CD4-positive, alpha-beta T cell treated with Interleukin-21 for 1 hour (primary cell): ENCODE measurements around the gene ADM2.

Source experiments
- DNase-seq: peaks from one replicate; pipeline ENCODE4 v3.0.0-alpha.2; 2020

The ADM2 gene

DNA sequence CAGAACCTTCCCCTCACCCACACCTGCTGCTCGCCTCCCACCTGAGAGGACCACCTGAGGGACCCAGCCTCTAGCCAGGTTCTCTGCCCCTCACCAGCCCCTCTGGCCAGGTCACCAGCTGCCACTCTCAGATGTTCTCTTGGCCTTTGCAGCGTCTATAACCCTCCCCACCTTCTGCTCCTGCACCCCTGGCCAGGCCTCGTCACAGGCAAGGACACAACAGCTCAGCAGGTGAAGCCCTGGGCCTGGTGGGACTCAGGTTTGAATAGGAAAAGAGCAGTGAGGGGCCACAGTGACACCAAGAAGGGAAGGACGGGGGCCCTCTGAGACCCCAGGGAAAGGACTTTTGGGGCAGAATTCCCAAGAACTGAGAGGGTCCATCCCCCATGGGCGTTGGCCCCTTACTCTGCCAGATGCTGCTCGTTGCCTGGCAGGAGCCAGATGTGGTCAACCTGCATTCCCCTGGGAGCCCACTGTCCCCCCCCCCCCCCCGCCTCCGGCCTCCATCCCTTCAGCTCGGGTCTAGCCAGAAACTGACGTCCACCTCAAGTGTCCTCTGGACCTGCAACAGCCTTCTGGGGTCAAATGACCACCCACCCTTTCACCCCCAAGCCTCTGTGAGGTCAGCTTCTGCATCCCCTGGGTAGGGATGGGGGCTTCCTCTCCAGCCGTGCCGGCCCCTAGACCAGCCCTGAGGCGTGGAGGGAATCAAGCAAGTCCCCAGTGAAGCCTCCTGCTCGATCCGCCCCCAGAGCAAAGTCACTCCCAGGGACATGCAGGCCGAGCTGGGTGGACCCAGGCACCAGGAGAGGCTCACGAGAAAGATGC, 35.2 kb upstream of the ADM2 start:
- no peak for DNase-seq

DNA sequence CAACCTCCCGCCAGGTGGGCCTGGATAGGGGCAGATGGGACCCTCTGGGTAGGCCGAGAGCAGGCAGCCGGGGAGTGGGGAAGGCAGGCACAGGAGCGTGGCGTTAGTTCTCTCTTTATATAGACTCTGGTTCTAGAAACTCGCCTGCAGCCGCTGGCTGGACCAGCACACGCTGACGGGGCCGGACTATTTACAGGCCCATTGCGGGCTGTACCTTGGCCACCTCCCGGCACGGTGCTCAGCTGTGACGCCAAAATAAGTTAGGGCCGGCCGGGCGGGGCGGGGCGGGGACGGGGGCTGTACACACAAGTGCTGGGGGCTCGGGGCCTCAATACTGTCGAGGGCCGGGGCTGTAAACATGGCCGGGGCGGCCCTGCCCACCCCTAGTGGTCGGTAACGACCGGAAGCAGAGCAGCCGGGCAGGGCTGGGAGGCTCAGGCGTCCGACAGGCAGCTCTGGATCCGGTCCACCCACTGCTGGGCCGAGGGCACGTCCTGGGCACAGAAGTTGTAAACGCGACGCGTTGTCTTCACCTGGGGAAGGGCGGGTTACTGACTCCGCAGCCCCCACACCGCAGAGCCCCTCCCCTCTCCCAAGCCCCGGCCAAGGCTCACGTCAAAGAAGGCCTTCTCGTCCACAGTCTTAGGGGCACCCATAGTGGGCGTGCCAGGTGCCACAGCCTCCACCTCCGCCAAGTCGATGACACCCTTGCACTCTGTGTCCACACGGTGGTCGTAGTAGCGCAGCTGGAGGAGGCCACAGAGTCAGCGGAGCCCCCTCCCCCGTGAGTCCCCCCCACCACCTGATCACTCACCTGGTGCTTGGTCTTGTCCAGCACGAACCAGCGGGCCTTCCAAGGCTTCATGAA, 34.4 kb upstream of the ADM2 start:
- no peak for DNase-seq

DNA sequence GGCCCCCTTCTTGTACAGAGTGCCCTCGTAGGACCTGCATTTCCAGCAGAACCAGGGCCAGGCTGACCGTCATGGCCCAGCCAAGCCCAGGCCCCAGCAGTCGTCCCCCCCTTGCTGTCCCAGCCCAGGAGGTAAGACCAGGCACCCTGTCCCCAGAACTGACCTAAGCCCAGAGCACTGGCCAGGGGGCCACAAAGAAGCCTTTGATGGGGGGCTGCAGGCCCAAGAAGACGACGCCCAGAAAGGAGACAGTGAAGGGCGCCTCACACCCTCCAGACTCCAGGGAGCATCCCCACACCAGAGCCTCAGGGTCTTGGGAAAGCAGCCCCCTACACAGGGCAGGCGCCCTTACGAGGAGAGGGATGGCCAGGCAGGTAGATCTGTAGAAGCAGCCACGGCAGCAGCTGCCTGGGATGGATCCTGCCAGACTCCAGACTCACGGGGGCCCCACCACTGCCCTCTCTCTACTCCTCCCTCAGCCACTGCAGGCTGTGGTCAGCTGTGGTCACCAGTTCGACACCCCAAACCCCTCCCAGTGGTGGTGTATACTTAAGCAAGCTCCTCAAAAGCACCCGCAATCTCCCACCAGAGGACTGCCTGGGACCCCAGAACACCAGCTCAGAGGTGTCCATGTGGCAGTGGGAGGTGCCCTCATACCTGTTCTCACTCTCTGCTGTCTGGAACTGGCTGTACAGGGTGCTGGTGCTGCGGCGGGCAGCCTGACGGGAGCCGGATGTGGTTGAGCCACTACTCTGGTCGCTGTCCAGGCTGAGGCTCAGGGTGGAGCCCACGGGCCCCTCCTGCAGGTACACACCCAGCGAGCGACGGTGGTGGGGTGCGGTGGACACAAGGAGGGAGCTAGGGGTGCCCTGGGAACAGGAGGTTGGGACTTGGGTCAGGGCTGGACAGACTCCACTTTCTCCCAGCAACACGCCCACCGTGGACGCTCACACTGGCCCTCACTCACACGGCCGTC, 33.5 kb upstream of the ADM2 start:
- DNase-seq: no peak

DNA sequence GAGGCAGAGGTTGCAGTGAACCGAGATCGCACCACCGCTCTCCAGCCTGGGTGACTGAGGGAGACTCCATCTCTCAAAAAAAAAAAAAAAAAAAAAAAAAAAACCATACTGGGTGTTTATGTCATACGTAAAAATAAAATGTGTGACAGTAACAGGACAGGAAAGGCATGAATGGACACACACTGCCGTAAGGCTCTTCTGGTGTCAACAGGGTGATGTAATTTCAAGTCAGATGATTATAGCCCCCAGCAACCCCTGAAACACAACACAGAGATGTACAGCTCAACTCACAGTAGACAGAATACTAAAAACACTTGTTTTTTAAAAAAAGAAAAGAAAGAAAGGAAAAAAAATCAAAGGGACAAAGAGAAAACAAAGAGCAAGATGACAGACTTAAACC, 28.7 kb upstream of the ADM2 start:
- no peak for DNase-seq

DNA sequence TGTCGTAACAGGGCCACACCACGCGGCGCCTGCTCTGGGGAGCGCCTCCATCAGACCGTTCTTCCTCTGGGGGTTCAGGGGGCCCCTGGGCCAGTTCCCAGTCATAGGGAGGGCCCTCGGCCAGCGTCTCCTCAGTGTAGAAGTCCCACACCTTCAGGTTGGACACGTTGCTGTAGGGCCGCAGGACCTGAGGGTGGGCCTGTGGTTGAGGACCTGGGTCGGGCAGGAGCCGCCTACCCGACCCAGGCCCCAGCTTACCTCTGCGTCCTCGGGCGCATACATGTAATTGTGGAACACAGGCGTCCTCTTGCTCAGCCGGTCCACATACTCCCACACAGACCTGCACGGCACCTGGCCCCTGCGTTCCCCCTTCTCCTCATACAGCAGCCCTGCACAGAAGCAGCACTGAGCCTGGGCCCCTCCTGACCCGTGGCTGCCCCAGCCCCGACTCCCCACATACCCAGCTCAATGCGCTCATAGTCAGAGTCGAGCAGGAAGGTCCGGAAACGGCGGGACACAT, 26.7 kb upstream of the ADM2 start:
- DNase-seq: no peak

DNA sequence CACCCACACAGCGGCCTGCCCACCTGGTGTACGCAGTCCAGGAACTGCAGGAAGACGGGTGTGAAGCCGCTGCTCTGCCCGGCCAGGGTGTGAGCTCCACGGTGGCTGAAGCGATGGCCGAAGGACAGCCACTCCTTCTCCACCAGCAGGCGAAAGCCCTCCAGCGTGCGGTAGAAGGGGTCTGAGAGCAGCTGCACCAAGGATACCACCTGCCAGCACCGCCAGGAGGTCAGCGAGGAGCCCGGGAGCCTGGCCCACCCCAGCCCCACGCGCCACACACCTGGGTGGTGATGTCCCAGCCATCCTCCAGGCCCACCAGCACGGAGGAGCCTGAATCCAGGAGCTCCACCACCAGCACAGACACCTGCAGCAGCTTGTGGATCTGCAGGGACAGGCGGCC, 26.1 kb upstream of the ADM2 start:
- no peak for DNase-seq

DNA sequence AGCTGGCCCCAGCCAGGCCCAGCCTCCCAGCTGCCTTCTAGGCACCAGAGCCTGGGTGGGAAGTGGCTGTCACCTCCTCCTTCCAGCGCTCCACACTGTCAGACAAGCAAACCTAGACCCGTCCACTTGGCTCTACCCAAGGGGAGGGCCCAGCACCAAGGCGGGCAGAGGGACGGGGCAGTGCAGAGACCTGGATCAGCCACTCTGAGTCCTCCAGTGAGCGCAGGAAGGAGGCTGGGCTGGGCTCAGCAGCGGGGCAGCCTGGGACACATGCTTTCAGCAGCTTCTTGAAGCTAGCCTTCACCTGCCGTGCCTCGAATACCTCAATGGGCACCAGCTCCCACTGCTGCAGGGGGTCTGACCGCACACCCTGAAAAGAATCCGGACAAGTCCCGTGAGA, 25.3 kb upstream of the ADM2 start:
- no peak for DNase-seq

DNA sequence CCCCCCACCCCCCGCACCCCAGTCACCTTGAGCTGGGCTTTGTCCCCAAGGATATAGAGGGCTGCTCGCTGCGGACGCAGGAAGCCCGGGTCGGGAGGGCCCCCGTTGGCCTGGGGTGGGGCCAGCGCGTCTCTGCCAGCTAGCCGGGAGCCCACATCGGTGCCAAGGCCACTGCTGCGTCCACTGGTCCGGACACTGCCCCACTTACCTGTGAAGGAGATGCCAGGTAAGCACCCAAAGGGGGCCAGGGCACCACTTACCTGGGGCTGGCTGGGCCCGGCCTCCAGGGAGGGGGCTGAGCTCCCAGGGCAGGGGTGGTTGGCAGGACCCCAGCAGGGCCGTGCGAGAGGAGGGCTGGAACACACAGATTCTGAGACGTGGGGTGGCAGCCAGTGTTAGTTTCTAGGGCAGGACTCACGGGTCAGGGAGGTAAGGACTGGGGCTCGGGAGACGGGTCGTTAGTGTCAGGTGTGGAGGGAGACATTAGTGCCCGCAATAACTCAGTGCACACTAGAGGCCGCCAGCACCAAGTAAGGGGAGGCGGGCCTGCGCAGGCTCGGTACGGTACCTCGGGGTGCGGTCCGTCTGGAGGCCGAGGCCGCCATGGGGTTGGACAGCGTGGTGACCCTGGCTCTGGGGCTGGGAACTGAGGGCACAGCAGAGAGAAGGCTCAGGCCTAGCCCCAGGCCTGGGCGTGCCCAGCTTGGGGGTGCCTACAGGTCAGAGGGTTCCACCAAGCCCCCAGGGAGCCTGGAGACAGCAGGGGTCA, 24.7 kb upstream of the ADM2 start:
- no peak for DNase-seq

DNA sequence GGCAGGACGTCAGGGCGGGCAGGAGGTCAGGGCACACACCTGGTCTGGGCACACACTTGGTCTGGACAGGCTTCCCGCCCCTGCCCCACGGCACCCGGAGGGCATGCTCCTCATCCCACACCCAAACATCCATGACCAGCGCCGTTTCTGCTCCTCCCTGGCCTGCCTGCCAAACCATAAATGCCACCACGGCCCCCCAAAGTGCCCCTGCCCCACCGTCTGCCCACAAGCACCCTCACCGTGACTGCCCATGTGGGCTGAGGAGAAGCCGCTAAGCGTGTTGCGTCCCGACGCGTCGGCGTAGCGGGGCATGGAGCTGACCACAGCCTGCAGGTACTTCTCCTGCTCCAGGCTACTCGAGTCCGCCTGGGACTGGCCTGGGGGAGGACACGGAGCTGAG, 22.3 kb upstream of the ADM2 start:
- DNase-seq: no peak

DNA sequence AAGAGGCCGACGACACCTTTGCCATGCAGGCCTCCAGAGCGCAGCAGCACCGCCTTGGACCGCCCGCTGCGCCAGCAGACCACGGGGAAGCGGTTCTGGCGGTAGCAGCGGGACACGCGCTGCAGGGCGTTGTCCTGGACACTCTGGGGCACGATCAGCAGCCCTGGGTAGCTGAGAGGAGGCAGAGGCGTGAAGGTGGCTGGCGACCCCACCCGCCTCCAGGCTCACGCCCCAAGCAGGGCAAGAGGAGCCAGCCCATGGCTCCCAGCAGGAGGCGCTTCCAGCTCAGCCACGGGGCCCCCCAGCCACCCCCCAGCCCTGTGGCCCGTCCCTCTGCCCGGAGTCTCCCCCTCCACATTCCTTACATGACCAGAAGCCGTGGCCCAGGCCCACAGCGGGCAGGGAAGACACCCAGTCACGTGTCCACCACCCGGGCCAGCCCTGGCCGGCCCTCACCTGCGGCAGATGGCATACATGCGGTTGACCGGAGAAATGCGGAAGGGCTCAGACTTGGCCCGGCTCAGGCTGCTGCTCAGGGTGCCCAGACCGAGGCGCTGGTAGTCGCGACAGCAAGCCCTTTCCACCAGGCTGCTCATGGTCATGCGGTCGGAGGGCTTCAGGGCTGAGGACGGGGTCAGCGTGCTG, 21.7 kb upstream of the ADM2 start:
- no peak for DNase-seq

DNA sequence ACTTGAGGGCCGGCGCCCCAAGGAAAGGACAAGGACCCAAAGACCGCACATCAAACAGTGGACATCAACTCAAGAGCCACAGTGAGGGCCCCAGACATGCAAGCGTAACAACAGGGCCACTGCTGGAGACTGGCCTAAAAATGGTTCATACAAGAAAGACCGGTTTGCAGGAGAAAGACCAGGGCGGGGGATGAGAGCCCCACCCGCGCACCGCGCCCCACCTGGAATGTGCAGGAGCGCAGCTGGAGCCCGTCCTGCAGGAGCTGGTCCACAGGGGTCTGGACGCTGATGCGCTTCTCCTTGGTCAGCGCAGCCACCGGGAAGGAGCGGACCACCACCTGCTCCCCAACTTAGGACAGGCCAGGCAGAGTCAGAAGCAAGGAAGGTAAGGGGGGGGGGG, 20.4 kb upstream of the ADM2 start:
- no peak for DNase-seq

DNA sequence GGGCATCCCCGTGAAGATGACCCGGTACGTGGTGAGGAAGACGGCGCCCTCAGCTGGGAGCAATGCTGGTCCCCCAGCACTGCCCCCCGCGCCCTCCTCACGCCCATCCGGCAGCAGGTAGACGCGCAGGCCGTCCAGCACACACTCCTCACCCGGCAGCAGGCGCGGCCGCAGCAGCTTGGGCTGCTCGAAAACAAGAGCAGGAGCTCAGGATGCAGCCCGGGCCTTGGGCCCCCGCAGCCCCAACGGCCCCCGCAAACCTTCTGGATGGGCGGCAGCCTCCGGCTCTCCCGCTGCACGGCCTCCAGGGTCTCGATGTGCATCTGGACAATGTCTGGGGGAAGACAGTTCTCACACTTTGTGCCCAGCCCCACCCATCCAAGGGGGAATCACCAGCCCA, 19.8 kb upstream of the ADM2 start:
- DNase-seq: no peak

DNA sequence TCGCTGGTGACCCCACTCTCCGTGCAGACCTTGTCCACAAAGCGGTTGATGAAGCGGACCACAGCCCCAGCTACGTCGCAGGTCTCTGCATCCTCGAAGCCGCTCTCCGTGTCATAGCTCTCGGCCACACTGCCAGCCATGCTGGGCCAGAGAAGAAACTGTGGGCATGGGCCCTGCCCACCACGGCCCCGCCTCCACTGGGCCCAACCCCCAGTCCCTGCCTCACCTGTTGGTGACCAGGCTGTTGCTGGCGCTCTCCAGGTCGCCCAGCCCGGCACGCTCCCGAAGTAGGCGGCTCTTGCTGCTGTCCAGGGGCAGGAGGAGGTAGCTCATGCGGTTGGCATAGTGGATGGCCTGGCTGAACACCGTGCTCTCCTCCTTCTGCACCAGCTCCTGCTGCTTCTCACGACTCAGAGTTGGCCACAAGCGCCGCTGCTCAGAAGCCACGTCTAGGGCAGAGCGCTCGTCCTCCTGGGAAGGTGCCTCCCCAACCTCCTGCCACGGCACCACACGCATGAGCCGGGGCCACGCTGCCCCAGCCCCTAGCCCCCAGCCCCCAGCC, 19.3 kb upstream of the ADM2 start:
- DNase-seq: no peak

DNA sequence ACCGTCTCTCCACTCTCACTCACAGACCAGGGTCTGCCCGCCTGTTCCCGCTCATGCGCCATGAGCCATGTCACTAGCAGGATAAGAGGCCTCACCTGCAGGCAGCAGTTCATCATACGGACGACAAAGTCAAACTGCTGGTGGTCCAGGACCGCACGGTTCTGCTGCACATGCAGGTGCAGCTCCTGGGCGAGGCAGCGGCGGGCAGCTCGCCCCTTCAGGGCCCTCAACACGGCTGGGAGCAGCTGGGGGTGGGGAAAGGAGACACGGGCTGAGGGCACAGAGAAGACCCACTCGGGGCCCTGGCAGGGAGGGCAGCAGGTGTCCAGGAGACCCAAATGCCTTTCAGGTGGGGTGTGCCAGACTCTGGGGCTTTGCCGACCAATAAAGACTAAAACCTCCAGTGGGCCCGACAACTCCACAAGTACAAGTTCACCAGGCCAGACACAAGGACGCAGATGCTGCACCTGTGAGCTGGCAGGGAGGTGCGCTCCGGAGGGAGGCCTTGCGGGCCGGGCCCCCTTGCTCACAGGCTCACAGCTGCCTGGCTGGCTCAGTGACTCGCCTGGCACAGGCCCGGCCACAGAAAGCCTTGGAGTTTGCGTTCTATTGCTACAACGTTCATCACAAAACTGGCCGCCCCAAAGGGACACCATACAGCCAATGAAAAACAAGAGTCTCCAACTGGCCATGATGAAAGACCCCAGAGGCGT, 18.0 kb upstream of the ADM2 start:
- no peak for DNase-seq

DNA sequence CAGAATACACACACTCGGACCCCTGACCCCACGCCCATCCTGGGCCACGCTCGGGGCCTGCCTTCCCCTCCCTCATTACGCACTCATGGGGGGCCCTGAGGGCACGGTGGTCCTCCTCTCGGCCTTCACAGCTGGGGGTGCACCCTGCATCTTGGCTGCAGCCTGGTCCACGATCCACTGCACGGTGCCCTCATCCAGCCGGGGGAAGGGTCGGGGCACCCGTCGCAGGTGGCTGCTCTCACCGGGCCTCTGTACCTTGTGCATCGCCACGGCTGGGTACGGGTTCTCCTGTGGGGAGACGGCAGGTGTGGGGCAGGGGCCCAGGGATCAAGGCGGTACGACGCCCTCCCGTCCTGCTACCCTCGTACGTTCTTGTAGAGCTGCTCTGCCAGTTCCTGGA, 16.9 kb upstream of the ADM2 start:
- no peak for DNase-seq

DNA sequence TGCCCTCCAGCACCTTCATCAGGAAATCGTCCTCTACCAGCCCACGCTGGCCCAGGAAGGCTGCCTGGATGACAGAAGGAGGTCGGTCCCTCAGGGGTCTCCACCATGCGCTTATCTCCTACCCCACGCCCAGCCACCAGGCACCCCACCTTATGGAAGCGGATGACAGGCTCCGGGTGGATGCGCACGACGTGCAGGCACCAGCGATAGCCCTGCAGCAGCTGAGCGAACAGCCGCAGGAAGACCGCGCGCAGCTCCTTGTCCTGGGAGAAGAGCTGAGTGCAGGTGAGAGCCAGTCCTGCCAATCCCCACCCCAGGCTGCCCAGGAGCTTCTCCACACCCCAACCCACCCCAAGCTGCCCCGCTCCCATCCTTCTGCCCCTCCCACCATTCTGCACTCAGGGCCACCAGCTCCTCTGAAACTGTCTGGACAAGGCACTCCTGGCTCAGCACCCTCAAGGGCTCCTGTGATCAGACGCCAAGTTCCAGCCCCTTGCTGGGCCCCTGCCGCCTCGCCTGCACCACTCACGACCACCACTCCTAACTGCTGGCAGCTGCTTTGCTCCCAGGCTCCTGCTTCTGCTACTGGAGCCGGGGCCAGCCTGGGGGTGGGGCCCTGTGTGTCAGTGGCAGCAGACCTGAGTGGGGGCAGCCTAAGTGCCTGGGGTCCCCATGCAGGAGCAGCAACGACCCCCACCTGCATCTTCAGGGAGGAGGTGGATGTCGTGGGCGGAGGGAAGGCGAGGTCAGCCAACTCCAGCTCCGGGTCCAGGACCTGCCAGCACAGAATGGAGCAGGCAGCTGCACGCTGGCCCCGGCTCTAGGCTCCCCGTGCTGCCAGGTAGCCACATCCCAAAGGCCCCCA, 16.0 kb upstream of the ADM2 start:
- no peak for DNase-seq

DNA sequence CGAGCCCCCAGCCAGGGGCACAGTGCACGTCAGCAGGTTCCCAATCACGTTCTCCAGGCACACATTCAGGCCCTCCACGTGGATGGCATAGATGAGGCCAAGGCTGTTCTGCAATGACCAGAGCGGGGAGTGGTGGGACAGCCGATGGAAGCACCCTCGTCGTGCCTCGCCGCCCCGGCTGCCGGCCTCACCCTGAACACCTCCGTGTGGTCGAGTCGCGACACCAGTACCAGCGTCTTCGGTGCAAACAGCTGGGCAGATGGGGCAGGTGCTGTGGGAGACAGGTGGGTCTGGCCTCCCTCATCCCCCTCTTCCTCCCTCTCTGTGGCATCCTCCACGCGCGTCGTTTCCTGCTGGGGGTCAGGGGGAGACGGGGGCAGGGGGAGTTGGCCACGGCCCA, 14.0 kb upstream of the ADM2 start:
- no peak for DNase-seq

DNA sequence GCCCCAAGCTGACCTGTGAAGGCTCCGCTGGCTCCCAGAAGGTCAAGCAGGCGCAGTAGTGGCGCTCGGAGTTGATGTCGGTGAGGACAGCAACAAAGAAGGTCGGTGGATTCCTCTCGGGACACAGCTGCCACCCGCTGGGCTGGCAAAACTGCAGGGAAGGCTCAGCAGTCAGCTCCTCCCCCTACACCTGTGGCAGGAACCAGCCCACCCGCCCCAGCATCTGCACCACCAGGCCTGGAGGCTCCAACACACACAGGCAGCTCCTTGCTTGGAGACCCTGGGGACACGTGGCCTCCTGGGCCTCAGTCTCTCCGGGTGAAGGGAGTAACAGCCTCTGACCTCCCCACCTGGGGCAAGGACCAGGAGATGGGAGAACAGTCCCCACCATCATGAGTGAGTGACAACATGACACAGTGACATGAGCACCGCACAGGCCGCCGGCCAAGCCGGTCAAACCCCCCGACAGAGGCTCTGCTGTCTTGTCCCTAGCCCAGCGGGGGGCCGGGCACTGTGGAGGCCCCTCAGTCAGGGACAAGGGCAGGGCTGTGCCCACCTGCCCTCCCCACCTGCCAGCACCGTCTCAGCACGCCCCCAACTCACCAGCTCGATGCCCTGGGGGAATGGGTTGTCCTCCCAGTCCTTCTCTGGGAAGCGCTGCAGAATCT, 13.4 kb upstream of the ADM2 start:
- no peak for DNase-seq

DNA sequence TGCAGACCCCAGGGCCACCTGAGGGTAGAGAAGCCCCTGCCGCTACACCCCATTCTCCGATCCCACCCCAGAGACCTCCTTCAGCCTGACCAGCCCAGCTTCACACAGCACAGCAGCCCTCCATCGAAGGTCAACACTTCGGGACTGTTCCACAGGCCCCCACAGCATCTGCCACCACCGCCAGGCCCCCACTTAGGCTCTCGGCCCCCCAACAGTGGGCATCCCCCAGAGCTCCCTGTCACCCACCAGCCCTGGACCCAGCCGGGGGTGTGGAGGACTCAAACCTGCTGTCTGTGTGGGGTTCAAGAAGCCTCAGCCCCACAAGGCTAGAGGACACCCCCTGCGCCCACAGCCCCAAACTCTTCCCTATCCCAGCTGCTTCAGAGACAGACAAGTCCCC, 12.7 kb upstream of the ADM2 start:
- no peak for DNase-seq
